NCI-H1105 (cell line): ENCODE measurements around the gene HOXB3.
"Not testable (repeated sequence)": the region's sequence is repeated elsewhere in the genome, so short reads cannot be mapped to it uniquely, and the experiment has no call there.

Experiments used
- DNase-seq: peaks from one replicate; lab custom pipeline; 2025; lab: John Stamatoyannopoulos, UW

Gene HOXB3

DNA sequence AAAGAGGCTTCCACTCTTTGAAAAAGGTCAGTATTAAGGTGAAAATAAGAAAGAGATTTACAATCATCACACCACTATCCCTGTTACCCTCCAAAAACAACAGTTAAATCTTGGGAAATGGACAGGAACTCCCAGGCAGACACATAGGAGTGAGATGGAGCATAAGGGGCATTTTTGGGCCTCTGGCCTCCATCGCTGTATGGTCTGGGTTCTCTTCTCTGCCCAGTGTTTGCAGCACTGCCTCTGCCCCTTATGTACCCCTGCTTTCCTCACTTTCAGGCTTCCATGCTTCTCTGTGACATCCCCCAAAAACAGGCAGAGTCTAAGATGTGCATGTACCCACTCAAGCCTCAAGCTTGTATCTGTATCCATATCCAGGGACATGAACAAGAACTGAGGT is 44.5 kb downstream of the HOXB3 start:
- no peak for DNase-seq

DNA sequence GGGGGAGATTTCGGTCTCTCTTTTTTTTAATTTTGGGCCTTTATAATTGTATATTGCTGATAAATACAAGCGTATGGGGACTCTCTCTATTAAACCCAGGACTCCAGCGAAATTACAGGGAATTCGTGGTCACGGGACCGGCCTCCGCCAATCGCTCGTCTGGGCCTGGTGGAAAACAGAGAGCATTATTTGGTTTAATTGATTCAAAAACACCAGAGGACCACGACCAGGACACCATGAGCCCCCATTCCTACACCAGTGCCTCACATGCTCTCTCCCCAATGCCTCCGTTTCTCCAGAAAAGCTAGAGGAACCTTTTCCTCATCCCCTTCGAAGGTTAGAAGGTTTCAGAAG is 45.0 kb downstream of the HOXB3 start, which contains the start of gene HOXB2:
HOXB2 (minus strand) TSS at position 88 of the 354 bp plus-strand sequence. CDS start 198 bp downstream, outside the sequence.
- DNase-seq, result peak; percentile 62

DNA sequence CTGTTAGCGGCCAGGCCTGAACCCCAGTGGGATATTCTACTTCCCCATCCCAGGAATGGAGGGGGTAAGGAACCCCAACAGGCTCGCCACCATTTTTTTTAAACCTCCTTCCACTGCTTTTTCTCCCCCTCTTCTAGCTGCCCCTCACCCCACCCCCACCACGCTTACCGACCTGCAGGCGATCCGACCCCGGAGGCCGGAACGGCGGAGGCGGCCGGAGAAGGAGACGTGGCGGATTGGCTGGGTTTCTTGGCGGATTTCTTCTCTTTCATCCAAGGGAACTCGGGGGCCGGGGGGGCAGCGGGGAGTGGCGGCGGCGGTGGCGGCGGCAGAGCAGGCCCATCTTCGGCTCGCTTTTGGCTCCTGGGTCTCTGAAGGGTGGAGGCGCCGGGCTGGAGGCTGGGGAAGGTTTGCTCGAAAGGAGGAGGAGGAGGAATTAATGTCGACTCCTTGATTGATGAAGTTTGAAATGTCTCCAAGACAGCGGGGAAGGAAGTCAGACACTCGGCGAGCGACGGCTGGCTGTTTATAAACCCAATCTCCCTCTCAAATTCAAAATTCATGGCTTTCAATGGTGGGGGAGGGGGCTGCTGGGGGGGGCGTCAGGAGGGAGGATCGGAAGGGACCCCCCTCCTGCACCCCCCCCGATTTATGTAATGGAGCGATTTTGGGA is 45.6 kb downstream of the HOXB3 start:
- DNase-seq, result no peak

DNA sequence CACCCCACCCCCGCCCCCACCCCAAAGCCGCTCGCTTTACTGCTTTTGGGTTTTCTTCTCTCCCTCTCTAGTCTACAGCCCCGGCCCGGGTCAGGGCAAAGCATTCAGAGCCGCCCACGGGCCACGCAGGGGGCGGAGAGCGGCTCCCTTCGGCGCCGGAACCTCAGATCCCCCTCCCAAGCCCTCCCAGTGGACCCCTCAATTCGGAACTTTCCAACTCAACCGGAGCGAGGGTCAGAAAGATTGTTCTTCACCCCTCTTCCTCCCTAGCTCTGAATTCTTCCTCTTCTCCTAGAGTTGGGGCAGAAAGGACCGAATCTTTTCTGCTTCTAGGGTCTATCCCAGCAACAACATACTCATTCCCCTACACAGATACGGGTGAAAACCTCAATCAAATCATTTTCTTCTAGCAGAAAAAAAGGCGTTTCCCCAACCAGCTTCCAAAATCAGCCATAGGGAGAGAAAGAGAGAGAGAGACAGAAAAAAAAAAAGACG is 46.1 kb downstream of the HOXB3 start:
- no peak for DNase-seq

DNA sequence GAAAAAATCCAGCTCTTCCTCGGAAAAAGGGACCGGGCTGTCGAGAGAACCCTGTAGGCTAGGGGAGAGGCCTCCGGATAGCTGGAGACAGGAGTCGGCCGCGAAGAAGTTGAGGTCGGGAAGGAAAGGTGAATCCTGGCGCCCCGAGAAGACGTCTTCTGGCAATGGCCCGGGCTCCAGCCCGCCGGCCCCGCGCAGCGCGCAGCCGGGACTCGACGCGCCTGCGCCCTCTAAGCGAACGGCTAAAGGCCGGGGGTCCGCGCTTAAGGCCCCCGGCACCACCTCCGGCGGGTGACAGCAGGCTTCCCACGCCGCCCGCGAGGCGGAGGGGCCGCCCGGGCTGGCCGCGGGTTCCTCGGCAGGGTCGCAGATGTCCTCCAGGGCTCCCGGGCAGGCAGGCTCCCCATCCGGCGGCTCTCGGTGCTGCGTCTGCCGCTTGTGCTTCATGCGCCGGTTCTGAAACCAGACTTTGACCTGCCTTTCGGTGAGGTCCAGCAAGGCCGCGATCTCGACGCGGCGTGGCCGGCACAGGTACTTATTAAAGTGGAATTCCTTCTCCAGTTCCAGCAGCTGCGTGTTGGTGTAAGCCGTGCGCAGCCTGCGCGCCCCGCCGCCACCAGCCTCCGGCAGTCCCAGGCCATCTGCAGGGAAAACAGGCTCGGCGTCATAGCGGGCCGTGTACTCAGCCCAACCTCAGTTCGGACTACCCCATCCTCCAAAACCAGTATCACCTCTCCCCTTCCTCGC is 46.8 kb downstream of the HOXB3 start:
- DNase-seq, result no peak

DNA sequence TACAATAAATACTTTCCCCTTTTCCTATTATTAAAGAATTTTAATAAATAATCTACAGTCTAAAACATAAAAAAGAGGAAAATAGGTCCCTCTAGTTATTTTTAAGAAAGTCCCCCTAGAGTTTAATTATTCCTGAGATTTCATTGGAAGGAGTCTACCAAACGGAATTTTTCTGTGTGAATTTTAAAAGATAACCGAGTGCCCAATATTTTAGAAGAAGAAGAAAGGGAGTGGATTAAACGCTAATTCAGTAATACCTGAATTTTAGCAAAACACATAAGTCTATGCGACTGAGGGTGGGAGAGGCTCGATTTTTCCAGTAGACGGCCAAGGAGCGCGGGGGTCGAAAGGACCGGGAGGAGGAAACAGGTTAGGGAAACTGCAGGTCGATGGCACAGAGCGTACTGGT is 47.3 kb downstream of the HOXB3 start:
- DNase-seq, result no peak

DNA sequence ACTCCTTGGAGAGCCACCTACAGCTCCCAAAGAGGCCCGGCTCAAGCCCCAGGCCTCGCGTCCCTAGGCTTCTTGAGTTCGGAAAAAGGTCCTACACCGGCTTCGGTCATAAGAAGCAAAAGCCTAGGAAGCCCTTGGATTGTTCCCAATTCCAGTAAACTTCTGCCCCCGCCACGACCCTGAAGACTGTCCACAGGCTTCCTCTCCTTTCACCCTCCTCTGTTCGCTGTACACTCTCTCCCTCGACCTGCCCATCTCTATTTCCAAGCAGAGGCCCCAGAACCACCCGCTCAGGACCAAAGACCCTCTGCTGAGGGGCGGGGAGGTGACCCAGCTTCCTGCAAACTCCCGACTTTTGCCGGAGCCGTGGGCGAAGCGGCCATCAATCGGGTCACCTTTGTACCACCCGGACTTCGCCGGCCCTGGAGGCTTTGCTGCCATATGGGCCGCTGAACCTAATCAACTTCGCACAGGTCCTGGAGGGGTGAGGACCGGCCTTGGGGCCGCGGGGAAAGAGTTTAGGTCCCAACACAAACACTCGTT is 47.9 kb downstream of the HOXB3 start:
- DNase-seq, result no peak

DNA sequence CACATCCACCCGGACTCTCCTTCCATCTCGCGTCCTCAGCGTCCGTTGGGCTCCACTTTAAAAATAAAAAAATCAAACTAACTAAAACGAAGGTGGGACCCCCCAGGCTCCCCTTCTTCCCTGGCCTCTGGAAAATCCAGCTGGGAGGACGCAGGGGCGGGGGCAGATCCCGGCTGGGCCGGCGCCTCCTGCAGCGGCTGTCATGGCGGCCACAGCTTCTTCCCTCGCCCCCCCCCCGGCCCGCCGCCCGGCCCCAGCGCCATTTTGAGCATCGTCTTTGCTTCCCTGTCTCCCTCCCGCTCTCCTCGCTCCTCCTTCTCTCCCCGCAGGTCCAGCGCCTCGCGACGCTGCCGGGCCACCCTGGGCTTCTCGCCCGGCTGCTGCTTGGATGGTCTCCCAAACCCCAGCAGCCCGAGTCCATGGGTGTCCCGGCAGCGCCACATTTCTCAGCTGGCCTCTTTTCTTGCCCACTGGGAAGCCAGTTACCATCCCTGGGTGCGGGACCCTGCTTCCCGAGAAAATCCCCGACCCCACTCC is 48.4 kb downstream of the HOXB3 start:
- DNase-seq, result peak; percentile 30

DNA sequence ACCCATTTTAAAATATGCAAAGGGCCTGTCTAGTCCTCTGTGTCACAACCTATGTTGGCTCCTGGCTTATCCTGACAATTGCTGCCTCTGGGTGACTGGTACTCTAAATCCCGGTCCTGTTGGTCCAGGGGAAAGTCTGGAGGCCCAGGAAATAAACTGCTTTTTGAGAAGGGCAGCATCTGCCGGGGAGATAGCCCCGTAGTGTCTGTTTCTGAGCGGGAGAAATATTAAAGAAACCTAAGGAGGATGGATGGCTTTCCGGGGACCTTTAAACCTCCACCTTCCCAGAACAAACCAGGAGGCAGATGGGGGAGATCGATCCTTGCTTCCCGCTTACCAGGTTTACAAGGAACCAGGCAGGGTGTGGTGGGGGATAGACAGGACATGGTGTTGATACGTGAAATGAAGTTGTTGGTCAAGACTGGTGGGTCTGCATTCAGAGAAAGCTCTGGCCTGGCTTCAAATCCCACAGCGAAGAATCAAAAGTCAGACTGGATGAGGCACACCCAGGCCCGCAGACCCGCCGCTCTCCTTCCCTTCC is 48.9 kb downstream of the HOXB3 start:
- DNase-seq, result no peak

DNA sequence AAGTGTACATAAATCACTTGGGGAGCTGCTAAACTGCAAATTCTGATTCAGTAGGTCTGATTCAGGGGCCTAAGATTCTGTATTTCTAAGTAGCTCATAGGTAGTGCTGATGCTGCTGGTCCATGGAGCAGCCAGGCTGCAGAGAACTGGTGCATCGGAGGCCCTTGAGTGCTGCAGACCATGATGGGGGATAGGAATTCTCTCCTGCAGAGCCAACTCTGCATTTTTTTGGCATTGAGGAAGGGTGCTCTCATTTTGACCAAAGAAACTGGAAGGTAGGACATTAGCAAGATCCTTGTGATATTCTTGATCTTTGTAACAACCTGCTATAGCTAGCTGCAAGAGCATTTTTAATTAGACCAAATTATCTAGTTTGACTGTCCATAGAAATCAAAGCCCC is 49.8 kb downstream of the HOXB3 start:
- DNase-seq, result no peak

DNA sequence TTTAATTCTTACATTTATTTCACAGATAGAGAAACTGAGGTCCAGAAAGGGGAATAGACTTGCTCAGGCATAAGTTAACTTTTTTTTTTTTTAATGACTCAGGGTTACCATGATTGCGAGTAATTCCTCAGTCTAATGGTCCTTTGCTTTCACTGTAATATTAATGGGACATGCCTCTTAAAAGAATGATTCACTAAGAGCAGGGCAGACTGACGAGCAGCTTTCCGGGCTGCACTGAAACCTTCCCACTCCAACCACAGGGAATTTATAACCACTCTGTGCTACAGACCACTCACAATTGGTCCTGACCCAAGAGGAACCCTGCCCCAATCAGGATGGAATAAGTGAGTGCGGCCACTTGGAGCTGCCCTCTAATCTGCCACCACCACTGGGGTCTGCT is 50.9 kb downstream of the HOXB3 start:
- DNase-seq, result no peak

DNA sequence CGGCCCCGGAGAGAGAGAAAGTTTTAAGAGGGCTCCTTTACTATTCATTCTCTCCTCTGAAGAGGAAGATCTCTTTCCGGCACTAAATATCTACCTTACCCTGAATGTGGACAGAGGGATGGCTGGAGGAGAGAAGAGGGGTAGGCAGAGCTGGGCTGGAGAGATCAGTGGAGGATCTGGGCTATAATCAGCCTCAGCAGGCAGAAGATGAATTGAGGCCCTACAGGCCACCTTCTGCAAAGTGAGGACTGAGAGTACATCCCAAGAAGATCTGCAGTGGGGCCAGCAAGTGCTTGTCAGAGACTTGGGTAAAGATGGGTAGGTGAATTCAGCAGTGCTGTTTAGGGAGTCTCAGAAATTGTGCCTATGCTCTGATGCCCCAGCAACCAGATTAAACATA is 52.7 kb downstream of the HOXB3 start:
- DNase-seq, result no peak

DNA sequence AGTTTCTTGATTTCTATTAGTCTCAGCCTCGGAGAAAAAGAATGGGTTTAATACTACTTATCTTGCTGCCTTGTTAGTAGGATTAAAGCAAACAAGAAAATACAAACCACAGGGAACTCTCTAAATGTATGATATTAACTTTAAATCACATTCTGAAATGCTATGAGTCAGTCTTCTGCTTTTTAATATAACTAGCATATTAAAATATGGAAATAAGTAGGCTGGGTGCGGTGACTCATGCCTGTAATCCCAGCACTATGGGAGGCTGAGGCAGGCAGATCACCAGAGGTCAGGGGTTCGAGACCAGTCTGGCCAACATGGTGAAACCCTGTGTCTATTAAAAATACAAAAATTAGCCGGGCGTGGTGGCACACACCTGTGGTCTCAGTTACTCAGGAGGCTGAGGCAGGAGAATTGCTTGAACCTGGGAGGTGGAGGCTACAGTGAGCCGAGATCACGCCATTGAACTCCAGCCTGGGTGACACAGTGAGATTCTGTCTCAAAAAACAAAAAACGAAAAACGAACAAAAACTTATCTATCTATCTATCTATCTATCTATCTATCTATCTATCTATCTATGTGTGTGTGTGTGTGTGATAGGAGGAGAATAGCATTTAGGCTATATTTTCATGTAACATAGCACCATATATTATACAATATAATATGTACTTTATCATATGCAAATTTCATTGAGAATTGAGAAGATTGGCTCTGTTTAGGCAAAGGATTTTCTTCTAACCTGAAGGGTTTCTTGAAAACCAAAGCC is 54.1 kb downstream of the HOXB3 start:
- not testable (repeated sequence) for DNase-seq

DNA sequence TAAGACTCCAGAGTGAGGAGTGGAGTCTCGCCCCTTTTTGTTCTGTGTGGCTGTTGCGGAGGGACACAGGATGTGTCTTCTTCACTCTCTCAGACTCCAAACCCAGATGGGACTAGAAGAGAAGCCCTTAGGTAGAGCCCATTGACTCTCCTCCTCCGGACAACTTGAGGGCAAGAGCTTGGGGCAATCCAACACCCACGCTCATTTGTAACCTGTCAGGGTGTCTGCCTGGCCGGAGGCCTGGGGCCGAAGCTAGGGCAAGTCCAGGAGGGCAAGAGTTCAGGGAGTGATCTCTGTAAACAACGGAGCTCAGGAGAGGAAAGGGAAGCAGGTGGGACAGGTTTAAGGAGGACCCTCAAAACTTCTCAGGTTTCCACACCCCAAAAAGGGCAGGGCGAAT is 57.8 kb downstream of the HOXB3 start:
- no peak for DNase-seq

DNA sequence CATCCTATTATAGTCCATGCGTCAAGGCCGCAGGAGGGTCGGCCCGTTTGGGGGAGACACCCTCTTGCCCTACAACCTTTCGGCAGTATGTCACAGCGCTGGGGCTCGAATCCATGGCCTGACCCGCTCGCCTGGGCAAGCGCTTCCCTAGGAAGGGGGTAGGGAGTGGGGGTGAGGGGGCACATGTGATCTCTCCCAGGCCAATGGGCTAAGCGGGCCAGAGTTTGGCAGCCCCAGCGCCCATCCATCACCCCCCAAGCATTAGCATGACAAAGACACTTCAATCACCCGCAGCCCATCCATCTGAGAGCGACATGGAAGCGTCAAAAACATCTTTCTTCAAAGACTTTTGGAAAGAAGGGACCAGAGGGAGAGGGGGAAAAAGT is 59.2 kb downstream of the HOXB3 start, which contains the start of gene HOXB1:
HOXB1 (minus strand) TSS at position 125 of the 386 bp plus-strand sequence; CDS start at position 18, 107 bp downstream.
- DNase-seq, result no peak

DNA sequence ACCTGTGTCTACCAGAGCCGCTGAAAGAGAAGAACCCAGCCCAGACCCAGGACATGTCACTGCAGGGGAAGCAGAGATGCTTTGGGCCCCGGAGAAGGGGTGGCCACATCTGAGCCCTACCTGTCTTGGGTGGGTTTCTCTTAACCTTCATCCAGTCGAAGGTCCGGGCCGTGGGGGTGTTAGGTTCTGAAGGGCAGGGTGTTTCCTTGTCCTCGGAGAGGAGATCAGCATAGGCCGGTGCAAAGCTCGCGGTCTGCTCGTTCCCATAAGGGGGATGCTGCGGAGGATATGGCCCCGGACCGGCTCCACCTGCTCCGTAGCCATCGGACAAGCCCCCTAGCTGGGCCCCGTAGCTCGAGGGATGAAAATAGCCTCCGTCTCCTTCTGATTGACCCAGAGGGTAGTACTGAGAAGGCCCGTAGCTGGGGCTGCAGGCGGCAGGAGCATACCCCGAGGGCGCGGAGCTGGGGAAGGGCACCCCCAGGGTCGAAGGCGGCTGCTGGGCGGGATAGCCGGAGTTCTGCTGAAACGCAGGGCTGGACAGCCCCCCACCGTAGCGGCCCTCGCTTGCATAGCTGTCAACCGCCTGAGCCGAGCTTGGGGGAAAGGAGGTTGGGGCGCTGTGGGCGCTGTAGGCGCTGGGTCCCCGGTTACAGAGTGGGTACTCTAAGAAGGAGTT is 59.7 kb downstream of the HOXB3 start:
- no peak for DNase-seq

DNA sequence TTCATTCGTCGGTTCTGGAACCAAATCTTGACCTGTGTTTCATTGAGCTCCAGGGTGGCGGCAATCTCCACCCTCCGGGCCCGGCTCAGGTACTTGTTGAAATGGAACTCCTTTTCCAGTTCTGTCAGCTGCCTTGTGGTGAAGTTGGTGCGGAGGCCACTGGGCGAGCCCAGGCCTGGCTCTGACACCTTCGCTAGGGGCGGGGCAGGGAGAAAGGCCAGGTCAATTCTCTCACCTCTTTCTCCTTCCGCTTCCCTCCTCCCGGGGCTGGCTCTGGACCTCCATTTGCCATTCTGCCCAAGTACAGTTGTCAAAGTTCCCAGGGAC is 60.4 kb downstream of the HOXB3 start:
- no peak for DNase-seq

DNA sequence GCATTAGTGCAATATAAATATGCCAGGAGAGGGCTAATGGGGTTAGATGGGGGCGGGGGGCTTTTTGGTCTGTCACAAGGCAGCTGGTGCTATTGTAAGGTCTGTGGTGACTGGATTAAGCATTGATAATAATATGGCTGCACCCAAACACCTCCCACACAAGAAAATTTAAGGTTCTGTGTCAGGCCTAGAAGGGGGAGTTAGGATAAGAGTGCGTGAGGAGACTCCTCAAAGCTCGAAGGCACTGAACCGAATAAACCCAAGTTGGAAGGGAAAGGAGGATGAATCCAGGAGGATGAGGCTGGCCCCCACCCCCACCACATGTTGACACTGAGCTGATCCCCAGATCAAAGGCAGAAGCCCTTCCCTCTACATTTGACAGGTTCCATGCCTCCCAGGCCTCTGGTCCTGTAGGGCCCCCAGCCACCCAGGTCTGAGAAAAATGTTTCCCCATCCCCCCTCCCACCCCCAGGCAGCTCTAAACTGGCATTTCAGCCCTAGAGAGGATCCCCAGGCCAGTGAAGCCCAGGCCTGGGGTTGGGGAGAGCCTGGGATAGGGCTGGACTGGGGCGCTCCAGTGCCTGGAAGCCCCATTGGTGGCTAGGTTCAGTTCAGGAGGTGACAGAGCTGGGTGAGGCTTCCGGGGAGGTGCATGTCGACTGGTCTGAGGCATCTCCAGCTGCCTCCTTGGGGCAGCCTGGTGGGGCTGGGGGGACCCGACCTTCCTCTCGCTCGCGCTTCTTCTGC is 60.9 kb downstream of the HOXB3 start:
- no peak for DNase-seq

DNA sequence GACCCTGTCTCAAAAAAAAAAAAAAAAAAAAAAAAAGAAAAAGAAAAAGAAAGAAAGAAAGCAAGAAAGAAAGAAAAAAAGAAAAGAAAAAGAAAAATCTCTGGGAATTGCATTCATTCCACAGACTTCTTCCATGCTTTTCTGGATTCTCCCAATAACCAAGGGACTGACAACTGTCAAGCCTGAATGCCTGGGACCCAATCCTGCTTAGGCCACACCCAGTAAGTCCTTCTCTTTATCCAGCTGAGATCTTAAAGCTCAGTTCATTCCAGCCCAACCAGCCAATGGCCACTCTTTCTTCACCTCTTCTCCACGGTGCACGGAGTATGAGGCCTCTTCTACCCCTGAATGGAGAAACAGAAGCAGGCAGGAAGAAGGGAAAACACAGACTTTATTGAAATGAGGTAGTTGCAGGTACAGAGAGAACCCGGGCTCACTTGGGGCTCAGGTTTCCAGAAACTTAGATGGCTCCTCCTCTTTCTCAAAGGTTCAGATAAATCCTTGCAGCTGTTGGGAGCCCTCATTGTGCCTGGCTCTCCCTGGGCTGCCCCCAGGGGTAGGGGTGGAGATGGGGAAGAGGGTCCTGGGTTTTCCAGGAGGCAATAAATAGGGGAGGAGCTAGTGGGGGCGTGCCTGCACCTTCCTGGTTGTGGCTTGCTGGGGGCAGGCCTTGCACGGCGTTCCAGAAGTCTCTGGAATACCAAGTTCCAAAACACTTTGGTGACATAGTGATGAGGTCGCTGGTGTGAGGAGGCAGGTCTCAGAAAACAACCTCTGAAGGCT is 61.7 kb downstream of the HOXB3 start:
- DNase-seq, result no peak

DNA sequence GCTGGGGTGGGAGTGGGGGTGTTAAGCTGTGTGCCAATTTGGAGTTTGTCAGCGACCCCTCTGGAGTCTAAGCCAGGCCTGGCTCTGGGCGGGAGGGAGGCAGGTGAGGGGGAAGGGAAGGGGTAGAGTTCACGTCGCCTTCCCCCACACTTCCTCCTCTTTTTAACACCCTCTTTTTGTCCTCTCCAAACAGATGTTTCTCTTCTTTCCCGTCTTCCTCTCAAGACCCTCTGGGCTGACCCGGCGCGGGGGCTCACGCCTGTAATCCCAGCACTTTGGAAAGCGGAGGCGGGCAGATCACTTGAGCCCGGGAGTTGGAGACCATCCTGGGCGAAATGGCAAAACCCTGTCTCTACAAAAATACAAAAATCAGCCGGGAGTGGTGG is 62.5 kb downstream of the HOXB3 start:
- DNase-seq, result no peak
